Dendritic cell treated with granulocyte-macrophage colony-stimulating factor and Interleukin-4, amounts not matched to agents 40 ng/mL and 50 ng/mL, for 4 days (primary cell): ENCODE results near the gene SLC35D2.
"Not testable (repeated sequence)": the region's sequence is repeated elsewhere in the genome, so short reads cannot be mapped to it uniquely, and the experiment has no call there.

Experiments used
- H3K27ac Mint-ChIP-seq: one replicate; pipeline ENCODE4 v1.8.0; 2022; ENCODE audit warnings: mild to moderate bottlenecking, mixed read lengths
- H3K27me3 Mint-ChIP-seq: one replicate; pipeline ENCODE4 v1.8.0; 2022; ENCODE audit warnings: mild to moderate bottlenecking, mixed read lengths
- H3K36me3 Mint-ChIP-seq: one replicate; pipeline ENCODE4 v1.8.0; 2022; ENCODE audit warnings: low read depth, mixed read lengths
- H3K4me1 Mint-ChIP-seq: one replicate; pipeline ENCODE4 v1.8.0; 2022; ENCODE audit warnings: low read depth, mixed read lengths
- H3K4me3 Mint-ChIP-seq: one replicate; pipeline ENCODE4 v1.8.0; 2022; ENCODE audit warnings: mild to moderate bottlenecking, moderate library complexity, mixed read lengths
- H3K9me3 Mint-ChIP-seq: one replicate; pipeline ENCODE4 v1.8.0; 2022; ENCODE audit warnings: mixed read lengths
- intact Hi-C: fragments of 100-400 bp; cut with micrococcal nuclease; formaldehyde crosslinking; loops from one replicate; pipeline ENCODE4 v1.15.0; 2022

Gene SLC35D2

DNA sequence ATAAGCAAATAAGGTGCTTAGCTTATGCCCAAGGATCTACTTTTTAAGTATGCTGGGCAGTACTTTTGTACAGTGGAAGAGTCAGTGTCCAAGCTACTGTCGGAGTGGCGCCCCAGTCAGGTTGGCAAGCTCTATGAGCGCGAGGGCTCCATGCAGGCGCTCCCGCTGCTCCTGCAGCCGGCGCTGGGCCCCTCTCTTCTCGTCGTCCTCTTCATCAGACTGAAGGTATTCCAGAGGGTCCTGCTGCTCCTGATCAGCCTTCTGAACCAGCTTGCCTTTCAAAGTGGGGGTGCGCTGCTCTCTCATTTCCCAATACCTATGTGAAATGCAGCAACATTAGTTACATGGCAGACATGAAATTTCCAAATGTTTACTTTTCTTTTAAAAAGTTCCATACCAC, 4.6 kb upstream of the SLC35D2 start:
- H3K36me3 Mint-ChIP-seq, result no peaks in the 10 kb centered on the region
- intact Hi-C loops, result no loop called here
- H3K27me3 Mint-ChIP-seq, result no peaks in the 10 kb centered on the region
- no peak overlapping the region for H3K27ac Mint-ChIP-seq
- no peaks in the 10 kb centered on the region for H3K9me3 Mint-ChIP-seq
- no peaks in the 10 kb centered on the region for H3K4me1 Mint-ChIP-seq
- H3K4me3 Mint-ChIP-seq, result no peak overlapping the region

GRCh38 chr9:96386157-96386556, 2.6 kb upstream of the SLC35D2 start:
- H3K9me3 Mint-ChIP-seq, result no peaks in the 10 kb centered on the region
- H3K36me3 Mint-ChIP-seq, result peaks cover 8% of the 10 kb centered on the region
- H3K27me3 Mint-ChIP-seq, result no peaks in the 10 kb centered on the region
- no peak overlapping the region for H3K4me3 Mint-ChIP-seq
- peaks cover 10% of the 10 kb centered on the region for H3K4me1 Mint-ChIP-seq
- H3K27ac Mint-ChIP-seq, result no peak overlapping the region
- intact Hi-C loops, result no loop called here

DNA sequence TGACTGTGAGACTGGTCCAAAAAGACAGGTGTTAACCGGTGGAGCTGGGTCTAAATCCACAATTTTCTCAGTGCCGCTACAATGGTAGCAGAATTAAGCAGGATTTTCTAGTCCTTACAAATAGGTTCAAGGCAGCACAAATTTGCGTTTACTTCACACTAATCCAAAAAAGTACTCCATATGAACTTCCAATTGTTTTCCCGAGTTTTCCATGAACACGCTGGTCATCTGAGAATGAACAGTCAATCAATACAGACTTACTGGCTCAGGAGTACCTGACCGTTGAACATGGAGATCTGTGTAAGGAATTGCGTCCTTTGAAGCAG, 709 bp downstream of the SLC35D2 start:
- no peaks in the 10 kb centered on the region for H3K27me3 Mint-ChIP-seq
- H3K36me3 Mint-ChIP-seq, result peaks cover 22% of the 10 kb centered on the region
- peak overlapping the region; percentile 82 for H3K4me3 Mint-ChIP-seq
- intact Hi-C loops, result loop anchor here (1.0 kb wide), 1 partner anchor 34 kb away; no protein-coding TSS in a partner anchor
- peak overlapping the region; percentile 74 for H3K27ac Mint-ChIP-seq
- peaks cover 16% of the 10 kb centered on the region for H3K4me1 Mint-ChIP-seq
- no peaks in the 10 kb centered on the region for H3K9me3 Mint-ChIP-seq

GRCh38 chr9:96382175-96382574, 1.3 kb downstream of the SLC35D2 start:
- peaks cover 29% of the 10 kb centered on the region for H3K36me3 Mint-ChIP-seq
- no peak overlapping the region for H3K27ac Mint-ChIP-seq
- H3K4me1 Mint-ChIP-seq, result peaks cover 22% of the 10 kb centered on the region
- intact Hi-C loops, result no loop called here
- H3K4me3 Mint-ChIP-seq, result peak overlapping the region; percentile 13
- no peaks in the 10 kb centered on the region for H3K9me3 Mint-ChIP-seq
- no peaks in the 10 kb centered on the region for H3K27me3 Mint-ChIP-seq

DNA sequence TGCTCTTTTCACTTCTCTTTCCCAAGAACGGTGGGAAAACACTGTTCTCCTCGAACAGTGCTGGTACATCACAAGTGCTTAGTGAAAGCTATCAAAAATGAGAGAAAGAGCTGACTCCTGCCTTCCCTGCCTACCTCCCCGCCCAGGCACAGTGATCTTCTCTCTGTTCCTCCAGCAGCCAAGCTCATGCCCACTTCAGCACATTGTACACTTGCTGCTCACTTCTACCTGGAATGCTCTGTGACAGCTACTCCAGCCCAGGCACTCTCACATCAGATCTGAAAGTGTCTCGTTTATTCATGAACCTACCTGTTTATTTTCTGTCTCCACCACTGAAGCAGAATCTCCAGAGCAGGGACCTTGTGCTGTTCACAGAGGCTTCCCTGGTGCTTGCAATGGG, 1.8 kb downstream of the SLC35D2 start:
- peaks cover 33% of the 10 kb centered on the region for H3K36me3 Mint-ChIP-seq
- no peaks in the 10 kb centered on the region for H3K27me3 Mint-ChIP-seq
- intact Hi-C loops, result no loop called here
- H3K27ac Mint-ChIP-seq, result no peak overlapping the region
- H3K4me1 Mint-ChIP-seq, result peaks cover 27% of the 10 kb centered on the region
- peak overlapping the region; percentile 33 for H3K4me3 Mint-ChIP-seq
- H3K9me3 Mint-ChIP-seq, result no peaks in the 10 kb centered on the region

- no peaks in the 10 kb centered on the region for H3K9me3 Mint-ChIP-seq
- no peak overlapping the region for H3K27ac Mint-ChIP-seq
- H3K4me3 Mint-ChIP-seq, result no peak overlapping the region
- peaks cover 27% of the 10 kb centered on the region for H3K4me1 Mint-ChIP-seq
- no peaks in the 10 kb centered on the region for H3K27me3 Mint-ChIP-seq
- H3K36me3 Mint-ChIP-seq, result peaks cover 35% of the 10 kb centered on the region
- intact Hi-C loops, result no loop called here
Observed at GRCh38 chr9:96381125-96381524, 2.4 kb downstream of the SLC35D2 start.

GRCh38 chr9:96379461-96379860, 4.0 kb downstream of the SLC35D2 start:
- Mint-ChIP-seq H3K36me3 (peaks cover 35% of the 10 kb centered on the region), H3K9me3 (no peaks in the 10 kb centered on the region), H3K27me3 (no peaks in the 10 kb centered on the region), H3K4me3 (no peak overlapping the region), H3K4me1 (peaks cover 27% of the 10 kb centered on the region), H3K27ac (no peak overlapping the region)
- intact Hi-C loops, result no loop called here

DNA sequence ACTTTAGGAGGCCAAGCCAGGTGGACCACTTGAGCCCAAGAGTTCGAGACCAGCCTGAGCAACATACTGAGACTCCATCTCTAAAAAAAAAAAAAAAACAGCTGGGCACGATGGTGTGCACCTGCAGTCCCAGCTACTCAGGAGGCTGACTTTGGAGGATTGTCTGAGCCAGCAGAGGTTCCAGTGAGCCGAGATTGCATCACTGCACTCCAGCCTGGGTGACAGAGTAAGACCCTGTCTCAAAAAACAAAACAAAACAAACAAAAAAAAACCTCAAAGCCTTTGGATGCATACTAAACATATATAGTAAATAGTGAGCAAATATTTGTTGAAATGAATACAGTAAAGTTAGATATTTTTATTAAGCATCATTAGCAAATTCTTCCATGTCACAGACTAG, 5.3 kb downstream of the SLC35D2 start:
- intact Hi-C loops, result no loop called here
- peaks cover 35% of the 10 kb centered on the region for H3K36me3 Mint-ChIP-seq
- no peaks in the 10 kb centered on the region for H3K27me3 Mint-ChIP-seq
- no peaks in the 10 kb centered on the region for H3K9me3 Mint-ChIP-seq
- peaks cover 27% of the 10 kb centered on the region for H3K4me1 Mint-ChIP-seq
- no peak overlapping the region for H3K27ac Mint-ChIP-seq
- no peak overlapping the region for H3K4me3 Mint-ChIP-seq

DNA sequence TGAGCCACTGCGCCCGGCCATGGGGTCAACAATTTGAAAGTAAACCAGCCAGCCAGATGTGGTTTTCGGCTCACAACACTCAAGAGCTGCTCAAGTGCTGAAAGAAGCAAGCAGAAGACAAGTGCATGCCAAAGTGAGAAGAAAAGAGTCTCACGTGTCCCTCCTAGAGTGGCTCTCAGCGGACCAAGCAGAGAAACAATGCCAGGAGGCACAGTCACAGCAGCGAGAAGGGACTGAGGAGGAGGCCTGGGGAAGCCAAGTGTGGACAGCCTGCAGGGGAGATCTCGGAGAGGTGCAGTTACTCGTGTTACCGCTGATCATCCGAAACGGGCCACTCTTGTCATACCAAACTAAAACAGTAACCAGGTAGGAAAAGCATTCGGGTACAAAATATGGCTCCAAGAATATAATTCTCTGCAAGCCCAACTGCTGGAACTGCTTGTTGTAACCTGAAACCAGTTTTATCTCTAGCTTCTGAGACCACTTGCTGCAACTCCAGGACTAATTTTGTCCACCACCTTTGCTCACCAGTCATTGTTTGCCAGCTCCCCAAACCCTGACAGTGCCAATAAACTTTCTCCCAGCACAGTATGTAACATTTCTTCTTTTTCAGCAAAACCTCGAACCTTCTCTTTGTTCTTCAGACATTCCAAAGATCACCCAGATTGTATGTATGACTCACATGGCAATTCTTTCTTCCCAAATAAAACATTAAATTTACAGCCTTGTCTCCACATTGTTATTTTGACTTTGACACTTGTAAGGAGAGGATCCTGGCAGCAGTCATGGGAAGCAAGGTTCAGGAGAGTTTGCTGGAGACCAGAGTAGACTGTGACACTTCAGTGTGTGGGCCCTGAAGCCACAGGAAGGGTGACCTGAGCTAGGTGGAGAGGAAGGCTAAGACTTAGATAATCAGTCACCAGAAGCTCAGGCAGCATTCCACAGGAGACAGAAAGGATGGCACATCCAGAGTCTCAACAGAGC, 6.3 kb downstream of the SLC35D2 start:
- Mint-ChIP-seq H3K4me1 (peaks cover 27% of the 10 kb centered on the region), H3K4me3 (no peak overlapping the region), H3K36me3 (peaks cover 36% of the 10 kb centered on the region), H3K9me3 (no peaks in the 10 kb centered on the region), H3K27ac (peak overlapping the region; percentile 20), H3K27me3 (no peaks in the 10 kb centered on the region)
- intact Hi-C loops, result no loop called here

- H3K9me3 Mint-ChIP-seq, result not testable (repeated sequence)
- H3K4me1 Mint-ChIP-seq, result peaks cover 11% of the 10 kb centered on the region
Observed at GRCh38 chr9:96375507-96375906, 8.0 kb downstream of the SLC35D2 start.

GRCh38 chr9:96367943-96368342, 15.6 kb downstream of the SLC35D2 start:
- peaks cover 50% of the 10 kb centered on the region for H3K36me3 Mint-ChIP-seq
- no peaks in the 10 kb centered on the region for H3K27me3 Mint-ChIP-seq
- no peaks in the 10 kb centered on the region for H3K9me3 Mint-ChIP-seq
- no peak overlapping the region for H3K27ac Mint-ChIP-seq
- no peak overlapping the region for H3K4me3 Mint-ChIP-seq
- intact Hi-C loops, result no loop called here
- H3K4me1 Mint-ChIP-seq, result no peaks in the 10 kb centered on the region

More at GRCh38 chr9:96375507-96375906, 8.0 kb downstream of the SLC35D2 start:
- H3K27me3 Mint-ChIP-seq, H3K4me3 Mint-ChIP-seq, intact Hi-C loops: not testable (repeated sequence)
- Mint-ChIP-seq H3K27ac (peak overlapping the region; percentile 65), H3K36me3 (peaks cover 25% of the 10 kb centered on the region)

DNA sequence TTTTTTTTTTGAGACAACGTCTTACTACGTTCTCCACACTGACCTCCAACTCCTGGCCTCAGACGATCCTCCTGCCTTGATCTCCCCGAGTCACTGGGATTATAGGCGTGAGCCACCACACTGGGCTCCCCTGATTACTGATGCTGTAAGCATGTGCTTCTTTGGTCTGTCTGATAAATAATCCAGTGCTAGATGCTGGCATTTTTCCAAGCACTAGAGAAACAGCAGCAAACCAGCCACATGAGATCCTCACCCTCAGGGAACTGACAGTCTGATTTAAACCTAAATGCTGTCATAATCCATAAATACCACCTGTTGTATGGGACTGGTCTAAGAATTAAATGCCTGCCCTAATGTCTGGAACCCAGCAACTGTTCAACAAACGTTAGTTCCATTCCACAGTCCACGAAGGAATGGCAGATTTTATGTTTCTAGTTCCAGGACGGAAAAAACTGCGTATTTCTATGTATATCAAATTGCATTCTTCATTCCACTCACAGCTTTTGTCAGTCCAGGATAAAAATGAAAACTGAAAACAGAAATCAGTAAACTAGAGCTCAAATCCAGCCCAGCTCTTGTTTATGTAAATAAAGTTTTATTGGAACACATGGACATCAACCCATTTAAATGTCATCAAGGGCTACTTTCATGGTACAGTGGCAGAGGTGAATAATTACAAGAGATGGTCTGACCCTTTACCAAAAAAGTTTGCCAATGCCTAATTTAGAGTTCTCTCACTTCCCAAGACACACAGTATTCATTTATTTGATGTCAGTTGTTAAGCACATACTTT, 20.1 kb downstream of the SLC35D2 start:
- intact Hi-C loops, result no loop called here
- no peak overlapping the region for H3K27ac Mint-ChIP-seq

DNA sequence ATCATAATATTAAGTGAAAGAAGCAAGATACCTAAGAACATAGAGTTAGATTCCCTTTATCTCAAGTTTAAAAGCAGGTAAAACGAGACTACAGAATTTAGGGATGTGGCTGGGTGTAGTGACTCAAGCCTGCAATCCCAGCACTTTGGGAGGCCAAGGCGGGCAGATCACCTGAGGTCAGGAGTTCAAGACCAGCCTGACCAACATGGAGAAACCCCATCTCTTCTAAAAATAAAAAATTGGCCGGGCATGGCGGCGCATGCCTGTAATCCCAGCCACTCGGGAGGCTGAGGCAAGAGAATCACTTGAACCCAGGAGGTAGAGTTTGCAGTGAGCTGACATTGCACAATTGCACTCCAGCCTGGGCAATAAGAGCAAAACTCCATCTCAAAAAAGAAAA, 21.4 kb downstream of the SLC35D2 start:
- H3K9me3 Mint-ChIP-seq, intact Hi-C loops, H3K4me3 Mint-ChIP-seq, H3K27ac Mint-ChIP-seq, H3K27me3 Mint-ChIP-seq, H3K4me1 Mint-ChIP-seq: not testable (repeated sequence)
- peaks cover 93% of the 10 kb centered on the region for H3K36me3 Mint-ChIP-seq

More for the DNA sequence above, 20.1 kb downstream of the SLC35D2 start:
- H3K4me3 Mint-ChIP-seq, result no peak overlapping the region
- H3K36me3 Mint-ChIP-seq, result peaks cover 89% of the 10 kb centered on the region
- no peaks in the 10 kb centered on the region for H3K9me3 Mint-ChIP-seq
- no peaks in the 10 kb centered on the region for H3K27me3 Mint-ChIP-seq
- no peaks in the 10 kb centered on the region for H3K4me1 Mint-ChIP-seq

DNA sequence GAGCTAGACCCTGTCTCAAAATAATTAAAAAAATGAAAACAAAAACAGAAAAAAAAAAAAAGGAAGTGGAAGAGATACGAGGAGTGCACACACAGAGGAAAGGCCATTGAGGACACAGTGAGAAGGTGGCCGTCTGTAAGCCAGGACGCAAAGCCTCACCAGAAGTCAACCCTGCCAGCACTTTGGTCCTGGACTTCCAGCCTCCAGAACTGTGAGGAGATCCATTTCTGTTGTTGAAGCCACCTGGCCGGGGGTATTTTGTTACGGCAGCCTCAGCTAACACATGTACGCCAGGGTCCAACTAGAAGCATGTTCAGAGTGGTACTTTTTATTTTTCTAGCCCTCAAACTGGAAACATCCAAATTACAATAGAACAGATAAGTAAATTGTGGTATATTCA, 21.8 kb downstream of the SLC35D2 start:
- peaks cover 93% of the 10 kb centered on the region for H3K36me3 Mint-ChIP-seq
- no peaks in the 10 kb centered on the region for H3K27me3 Mint-ChIP-seq

More for the DNA sequence above, 21.8 kb downstream of the SLC35D2 start:
- intact Hi-C loops, result no loop called here
- Mint-ChIP-seq H3K9me3 (no peaks in the 10 kb centered on the region), H3K4me1 (no peaks in the 10 kb centered on the region), H3K27ac (no peak overlapping the region), H3K4me3 (no peak overlapping the region)
